GM12873 (cell line): ENCODE data around the gene MN1.

Source experiments
- TF ChIP-seq, protein P1 (sequence below): IDR thresholded peaks from 2 replicates; pipeline ENCODE4 v1.5.1; 2012; ENCODE audit warnings: low read depth, mild to moderate bottlenecking, moderate library complexity, low read length, control low read depth; ENCODE audit not compliant: insufficient read depth; ENCODE audit errors: missing control alignments

The MN1 gene

GRCh38 chr22:27754247-27754887, 47.2 kb downstream of the MN1 start:
- TF ChIP-seq, protein P1, sequence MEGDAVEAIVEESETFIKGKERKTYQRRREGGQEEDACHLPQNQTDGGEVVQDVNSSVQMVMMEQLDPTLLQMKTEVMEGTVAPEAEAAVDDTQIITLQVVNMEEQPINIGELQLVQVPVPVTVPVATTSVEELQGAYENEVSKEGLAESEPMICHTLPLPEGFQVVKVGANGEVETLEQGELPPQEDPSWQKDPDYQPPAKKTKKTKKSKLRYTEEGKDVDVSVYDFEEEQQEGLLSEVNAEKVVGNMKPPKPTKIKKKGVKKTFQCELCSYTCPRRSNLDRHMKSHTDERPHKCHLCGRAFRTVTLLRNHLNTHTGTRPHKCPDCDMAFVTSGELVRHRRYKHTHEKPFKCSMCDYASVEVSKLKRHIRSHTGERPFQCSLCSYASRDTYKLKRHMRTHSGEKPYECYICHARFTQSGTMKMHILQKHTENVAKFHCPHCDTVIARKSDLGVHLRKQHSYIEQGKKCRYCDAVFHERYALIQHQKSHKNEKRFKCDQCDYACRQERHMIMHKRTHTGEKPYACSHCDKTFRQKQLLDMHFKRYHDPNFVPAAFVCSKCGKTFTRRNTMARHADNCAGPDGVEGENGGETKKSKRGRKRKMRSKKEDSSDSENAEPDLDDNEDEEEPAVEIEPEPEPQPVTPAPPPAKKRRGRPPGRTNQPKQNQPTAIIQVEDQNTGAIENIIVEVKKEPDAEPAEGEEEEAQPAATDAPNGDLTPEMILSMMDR = no peak

- TF ChIP-seq, protein P1 = no peak
These were observed 48.8 kb downstream of the MN1 start for GRCh38 chr22:27752771-27753170.

DNA sequence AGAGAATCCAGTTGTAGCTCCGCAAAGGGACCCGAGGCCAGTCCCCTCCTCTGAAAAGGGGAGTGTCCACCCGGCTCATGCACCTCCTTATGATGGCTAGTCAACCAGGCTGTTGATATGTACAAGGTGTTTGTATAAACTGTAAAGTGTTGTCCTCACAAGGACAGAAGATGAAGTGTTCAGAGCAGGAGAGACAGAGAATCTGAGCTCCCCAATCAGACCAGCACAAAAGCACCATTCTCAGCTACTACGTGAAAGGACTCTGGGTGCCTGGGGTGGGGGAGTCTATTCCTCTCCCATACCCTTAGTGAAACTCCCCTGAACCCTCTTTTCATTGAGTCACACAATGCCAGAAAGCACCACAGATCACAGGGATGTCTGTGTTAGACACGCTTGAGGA, 49.4 kb downstream of the MN1 start:
- TF ChIP-seq, protein P1 = no peak

DNA sequence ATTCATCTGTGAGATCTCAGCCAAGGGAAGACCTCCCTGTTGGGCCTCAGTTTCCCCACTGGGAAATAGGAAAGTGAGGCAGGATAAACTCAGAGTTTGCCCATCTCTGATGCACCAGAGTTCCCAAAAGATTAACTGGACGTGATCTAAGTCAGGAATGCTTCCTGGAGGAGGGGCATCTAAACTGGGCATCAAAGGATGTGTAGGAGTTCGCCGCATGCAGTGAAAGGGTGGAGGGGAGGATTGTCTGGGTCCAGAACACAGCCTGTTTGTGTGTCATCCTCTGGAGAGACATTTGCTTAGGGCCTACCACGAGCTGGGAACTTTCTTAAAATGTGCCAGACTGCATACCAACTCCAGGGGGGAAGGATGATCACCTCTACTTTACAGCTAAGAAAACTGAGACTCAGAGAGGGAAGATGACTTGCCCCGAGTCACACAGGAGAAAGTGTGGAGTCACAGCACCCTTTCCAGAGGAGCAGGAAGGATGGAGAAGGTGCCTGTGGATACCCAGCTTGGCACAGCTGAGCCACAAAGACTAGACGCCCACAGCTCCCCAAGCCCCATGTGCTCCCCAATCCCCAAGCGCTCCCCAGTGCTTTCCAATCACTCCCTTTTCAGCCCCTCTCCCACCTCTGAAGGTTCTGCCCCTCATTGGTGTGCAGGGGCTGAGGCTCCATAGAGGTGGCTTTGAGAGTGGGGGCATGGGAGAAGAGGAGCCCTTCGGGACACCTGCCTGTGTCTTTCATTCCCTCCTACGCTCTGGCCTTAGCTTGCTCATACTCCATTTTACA, 50.1 kb downstream of the MN1 start:
- TF ChIP-seq, protein P1 = no peak

DNA sequence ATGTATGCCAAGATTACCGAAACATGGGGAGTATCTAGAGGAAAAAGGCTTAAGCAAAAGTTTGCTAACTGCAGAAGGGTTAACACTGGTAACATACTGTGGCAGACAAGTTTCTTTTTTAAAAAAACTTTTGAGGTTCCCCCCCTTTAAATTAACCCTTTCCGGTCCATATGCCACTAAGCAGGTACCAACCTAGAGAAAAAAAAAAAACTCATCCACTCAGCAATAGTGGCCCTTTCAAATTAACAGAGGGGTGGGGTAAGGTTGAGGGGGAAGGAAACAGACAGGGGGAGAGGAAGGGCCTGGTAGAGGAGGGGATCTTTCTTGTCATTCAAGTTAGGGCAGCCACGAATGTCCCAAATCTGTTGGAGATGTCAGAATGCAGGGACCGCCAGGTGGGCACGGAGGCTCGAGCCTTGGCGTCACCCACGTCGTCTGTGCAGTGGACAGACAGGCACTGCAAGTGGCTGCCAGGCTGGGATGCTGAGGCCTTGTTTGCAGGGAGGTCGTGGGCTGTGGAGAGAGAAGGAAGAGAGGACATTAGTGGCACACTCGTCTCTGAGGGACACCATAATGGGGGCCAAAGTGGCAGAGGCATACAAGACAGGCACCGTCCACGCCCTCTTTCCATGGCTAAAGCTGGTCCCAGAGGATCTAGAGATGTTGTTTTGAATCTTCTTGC, 50.8 kb downstream of the MN1 start:
- TF ChIP-seq, protein P1 = no peak

DNA sequence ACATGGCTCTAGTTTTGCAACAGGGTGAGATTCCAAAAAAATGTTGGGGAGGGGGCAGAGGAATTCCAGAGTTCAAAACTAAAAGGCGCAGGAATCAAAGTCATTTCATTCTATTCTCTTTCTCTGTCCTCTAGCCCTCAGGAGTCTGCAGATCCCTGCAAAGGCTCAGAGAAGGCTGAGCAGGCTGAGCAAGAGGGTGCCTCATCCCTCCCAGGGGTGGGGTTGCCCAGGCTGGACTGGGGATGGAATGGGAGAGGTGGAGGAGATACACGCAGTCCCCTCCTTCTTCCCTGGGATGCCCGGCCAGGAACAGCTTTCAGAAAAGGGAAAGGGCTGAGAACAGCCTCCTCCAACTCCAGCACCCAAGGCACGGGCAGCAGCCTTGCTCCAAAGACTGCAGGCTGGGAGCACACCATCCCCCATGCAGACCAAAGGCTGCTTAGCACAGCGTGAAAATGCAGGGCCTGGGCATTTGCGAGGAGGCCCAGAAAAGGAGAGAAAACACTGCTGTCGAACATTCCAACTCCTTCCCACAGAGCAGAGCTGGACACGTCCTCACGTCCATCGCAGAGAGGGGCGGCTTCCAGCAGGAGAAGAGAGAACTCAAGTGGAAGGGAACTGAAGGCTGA, 51.8 kb downstream of the MN1 start:
- TF ChIP-seq, protein P1 = no peak

GRCh38 chr22:27748751-27749191, 52.8 kb downstream of the MN1 start:
- TF ChIP-seq, protein P1 = no peak
